GM23338 (cell line): ENCODE results near the gene DSG3. TPM values are rescaled to one million over a fixed set of nuclear protein-coding genes. Genes with fewer than 3 reads are reported as not detected.

Experiments
- EZH2phosphoT487 ChIP-seq: fragments of 200-600 bp; sonication (generic); IDR thresholded peaks from one replicate; pipeline ENCODE4 v1.8.1; 2018; ENCODE audit warnings: antibody characterized with exemption; ENCODE audit not compliant: unreplicated experiment
- REST ChIP-seq: IDR thresholded peaks from one replicate; pipeline ENCODE4 v1.6.1; 2018; ENCODE audit warnings: antibody characterized with exemption; ENCODE audit not compliant: unreplicated experiment
- ZNF462 ChIP-seq: fragments of 250-450 bp; sonication (Bioruptor Pico); IDR thresholded peaks from 2 replicates; pipeline ENCODE4 v1.5.0; 2020; ENCODE audit warnings: mild to moderate bottlenecking, moderate library complexity
- polyA plus RNA-seq: library from polyadenylated mRNA; unstranded; fragments of >200 nt; fragmentation: Nextera tagmentation; extraction: Ambion mirVana; gene quantifications from 2 replicates; pipeline ENCODE4 v1.2.1, GENCODE V29; 2016
- total RNA-seq: library from RNA; depleted of rRNA; stranded (reverse); fragments of >200 nt; shearing (Covaris generic); gene quantifications from 2 replicates; pipeline ENCODE4 v1.2.3, GENCODE V29; 2014
- TF ChIP-seq, protein P1 (sequence below): IDR thresholded peaks from 2 replicates; pipeline ENCODE4 v1.6.1; 2016; ENCODE audit warnings: antibody characterized with exemption

Gene DSG3
- total and polyA plus RNA-seq, 2 experiments from 2014 or later, result 0.05 to 0.24 TPM

DNA sequence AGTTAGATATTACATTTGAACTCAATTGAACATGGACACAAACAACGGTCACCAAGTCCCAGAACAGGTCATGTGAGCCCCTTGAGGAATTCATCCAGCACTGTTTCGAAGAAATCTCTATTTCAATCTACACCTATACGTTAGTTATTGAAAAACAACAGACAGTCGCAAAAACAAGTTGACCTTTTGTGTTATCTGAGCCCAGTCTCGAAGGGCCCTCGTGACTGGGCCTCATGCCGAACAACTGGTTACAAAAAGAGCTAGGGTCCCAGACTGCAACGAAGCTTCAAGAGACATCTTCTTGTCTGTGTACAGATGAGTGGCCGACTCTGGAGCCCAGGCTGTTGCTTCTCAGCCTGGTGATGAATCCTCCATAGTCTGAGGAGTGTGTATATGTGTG lies 45.1 kb downstream of the DSG3 start (continued):
- TF ChIP-seq ZNF462 (CRISPR knock-in tag) (no peak), EZH2phosphoT487 (no peak), REST (no peak)
- TF ChIP-seq, protein P1, sequence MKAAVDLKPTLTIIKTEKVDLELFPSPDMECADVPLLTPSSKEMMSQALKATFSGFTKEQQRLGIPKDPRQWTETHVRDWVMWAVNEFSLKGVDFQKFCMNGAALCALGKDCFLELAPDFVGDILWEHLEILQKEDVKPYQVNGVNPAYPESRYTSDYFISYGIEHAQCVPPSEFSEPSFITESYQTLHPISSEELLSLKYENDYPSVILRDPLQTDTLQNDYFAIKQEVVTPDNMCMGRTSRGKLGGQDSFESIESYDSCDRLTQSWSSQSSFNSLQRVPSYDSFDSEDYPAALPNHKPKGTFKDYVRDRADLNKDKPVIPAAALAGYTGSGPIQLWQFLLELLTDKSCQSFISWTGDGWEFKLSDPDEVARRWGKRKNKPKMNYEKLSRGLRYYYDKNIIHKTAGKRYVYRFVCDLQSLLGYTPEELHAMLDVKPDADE, result no peak
